Kidney epithelial cell (primary cell): ENCODE measurements around the gene RPL10. TPM values are rescaled to one million over a fixed set of nuclear protein-coding genes. Genes with fewer than 3 reads are reported as not detected.

ENCODE experiments used
- DNase-seq: peaks from one replicate; pipeline ENCODE4 v3.0.0-alpha.2; 2010; ENCODE audit warnings: low read depth
- H3K27me3 ChIP-seq: 2 replicates; pipeline ENCODE4 v1.6.0; 2011; ENCODE audit warnings: low read length; ENCODE audit not compliant: control insufficient read depth, insufficient read depth
- H3K36me3 ChIP-seq: 2 replicates; pipeline ENCODE4 v1.5.1; 2011; ENCODE audit warnings: low read length; ENCODE audit not compliant: control insufficient read depth, insufficient read depth
- H3K4me3 ChIP-seq: 2 replicates; pipeline ENCODE4 v1.5.1; 2011; ENCODE audit warnings: low read depth, mild to moderate bottlenecking, control low read depth, low read length
- total RNA-seq: library from RNA; depleted of rRNA; stranded (reverse); fragments of >200 nt; gene quantifications from 2 replicates; pipeline ENCODE4 v1.2.3, GENCODE V29; 2015
- TF ChIP-seq, protein P1 (sequence below): IDR thresholded peaks from 2 replicates; pipeline ENCODE4 v1.5.1; 2011; ENCODE audit warnings: mild to moderate bottlenecking, moderate library complexity, low read length, control low read depth, inconsistent platforms; ENCODE audit not compliant: insufficient read depth, poor library complexity, severe bottlenecking

The RPL10 gene
- total RNA-seq, 1 donor from 2014 or later, result 8,307 TPM

- DNase-seq, result no peak
- no peaks in the 10 kb centered on the region for H3K36me3 ChIP-seq
- TF ChIP-seq, protein P1, sequence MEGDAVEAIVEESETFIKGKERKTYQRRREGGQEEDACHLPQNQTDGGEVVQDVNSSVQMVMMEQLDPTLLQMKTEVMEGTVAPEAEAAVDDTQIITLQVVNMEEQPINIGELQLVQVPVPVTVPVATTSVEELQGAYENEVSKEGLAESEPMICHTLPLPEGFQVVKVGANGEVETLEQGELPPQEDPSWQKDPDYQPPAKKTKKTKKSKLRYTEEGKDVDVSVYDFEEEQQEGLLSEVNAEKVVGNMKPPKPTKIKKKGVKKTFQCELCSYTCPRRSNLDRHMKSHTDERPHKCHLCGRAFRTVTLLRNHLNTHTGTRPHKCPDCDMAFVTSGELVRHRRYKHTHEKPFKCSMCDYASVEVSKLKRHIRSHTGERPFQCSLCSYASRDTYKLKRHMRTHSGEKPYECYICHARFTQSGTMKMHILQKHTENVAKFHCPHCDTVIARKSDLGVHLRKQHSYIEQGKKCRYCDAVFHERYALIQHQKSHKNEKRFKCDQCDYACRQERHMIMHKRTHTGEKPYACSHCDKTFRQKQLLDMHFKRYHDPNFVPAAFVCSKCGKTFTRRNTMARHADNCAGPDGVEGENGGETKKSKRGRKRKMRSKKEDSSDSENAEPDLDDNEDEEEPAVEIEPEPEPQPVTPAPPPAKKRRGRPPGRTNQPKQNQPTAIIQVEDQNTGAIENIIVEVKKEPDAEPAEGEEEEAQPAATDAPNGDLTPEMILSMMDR, result no peak
- H3K27me3 ChIP-seq, result no peaks in the 10 kb centered on the region
- no peak overlapping the region for H3K4me3 ChIP-seq
Measured at GRCh38 chrX:154351183-154352011, 46.8 kb upstream of the RPL10 start.

DNA sequence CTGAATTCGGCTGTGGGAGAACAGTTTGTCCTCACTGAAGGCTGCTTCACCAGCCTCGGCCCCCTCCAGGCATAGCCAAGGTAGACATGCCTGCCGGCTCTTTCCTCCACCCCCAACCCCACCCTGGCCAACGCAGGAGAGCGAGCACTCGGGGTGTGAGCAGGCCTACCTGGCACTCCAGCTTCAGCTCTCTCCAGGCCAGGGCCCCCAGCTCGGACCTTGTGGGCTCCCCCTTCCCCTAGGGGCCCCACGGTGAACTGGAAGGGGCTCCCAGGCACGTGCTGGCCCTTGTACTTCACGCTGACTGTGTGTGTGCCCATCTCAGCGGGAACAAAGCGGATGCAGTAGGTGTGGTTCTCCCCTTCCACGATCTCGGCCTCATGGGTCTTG is 46.2 kb upstream of the RPL10 start:
- no peaks in the 10 kb centered on the region for H3K27me3 ChIP-seq
- no peaks in the 10 kb centered on the region for H3K36me3 ChIP-seq
- DNase-seq, result no peak
- no peak overlapping the region for H3K4me3 ChIP-seq
- TF ChIP-seq, protein P1, result no peak

DNA sequence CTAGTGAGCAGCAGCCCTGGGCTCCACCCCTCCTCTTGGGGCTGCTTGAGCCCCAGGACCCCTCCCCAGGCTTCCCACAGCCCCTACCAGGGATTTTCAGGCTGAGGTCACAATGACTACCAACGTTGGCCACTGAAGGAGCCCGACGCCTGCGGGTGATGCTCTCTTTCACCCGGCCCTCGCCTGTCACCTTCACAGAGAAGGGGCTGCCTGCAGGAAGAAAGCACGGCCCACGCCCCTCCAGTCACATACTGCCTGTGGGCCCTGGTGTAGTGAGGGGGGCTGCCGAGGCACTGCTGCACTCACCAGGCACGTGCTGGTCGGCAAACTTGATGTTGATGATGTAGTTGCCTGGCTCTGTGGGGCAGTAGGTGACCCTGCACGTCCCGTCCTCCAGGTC is 45.7 kb upstream of the RPL10 start:
- DNase-seq, result no peak
- Histone ChIP-seq H3K4me3 (no peak overlapping the region), H3K27me3 (no peaks in the 10 kb centered on the region), H3K36me3 (no peaks in the 10 kb centered on the region)
- TF ChIP-seq, protein P1, result no peak

- TF ChIP-seq, protein P1, result no peak
- no peaks in the 10 kb centered on the region for H3K36me3 ChIP-seq
- H3K27me3 ChIP-seq, result no peaks in the 10 kb centered on the region
- no peak for DNase-seq
- H3K4me3 ChIP-seq, result no peak overlapping the region
Measured at GRCh38 chrX:154353172-154353843, 44.9 kb upstream of the RPL10 start.

DNA sequence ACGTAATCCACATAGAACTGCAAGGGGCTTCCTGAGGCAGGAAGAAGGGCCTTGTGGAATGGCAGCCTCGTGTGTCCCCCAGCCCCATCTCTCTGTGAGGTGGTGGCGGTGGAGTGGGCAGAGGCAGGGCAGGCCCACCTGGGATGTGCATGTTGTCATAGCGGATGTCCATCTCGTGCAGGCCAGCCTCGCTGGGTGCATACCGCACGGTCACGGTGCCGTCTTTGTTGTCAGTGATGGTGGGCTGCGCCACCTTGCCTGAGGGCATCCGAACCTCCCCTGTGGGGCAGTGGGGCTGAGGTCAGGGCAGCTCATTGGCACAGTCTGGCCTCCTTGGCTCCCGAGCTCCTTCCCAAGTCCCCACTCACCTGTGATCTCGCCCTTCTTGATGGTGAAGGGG is 44.2 kb upstream of the RPL10 start:
- Histone ChIP-seq H3K27me3 (no peaks in the 10 kb centered on the region), H3K4me3 (no peak overlapping the region), H3K36me3 (peaks cover under 1% of the 10 kb centered on the region)
- TF ChIP-seq, protein P1, result no peak
- DNase-seq, result no peak
